ENCODE results near the gene GRM3.

GRM3 gene

DNA sequence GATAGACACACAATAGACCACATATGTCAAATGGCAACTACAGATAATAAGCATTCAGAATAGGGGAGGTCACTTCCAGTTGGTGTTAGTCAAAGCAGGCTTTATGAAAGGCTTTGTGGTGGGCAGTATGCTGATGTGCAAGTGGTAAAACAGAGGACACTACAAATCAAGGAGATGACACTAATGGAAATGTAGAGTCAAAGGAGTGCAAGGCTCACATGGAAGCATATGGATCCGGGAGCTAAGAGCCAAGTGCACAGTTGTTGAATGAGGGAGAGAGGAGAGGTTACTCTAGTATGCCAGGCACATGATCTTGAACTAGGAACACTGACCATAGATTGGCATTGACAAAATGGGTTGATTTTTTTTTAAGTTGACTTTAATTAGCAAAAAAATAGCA, 62.7 kb downstream of the GRM3 start:
- no peak for DNase-seq

DNA sequence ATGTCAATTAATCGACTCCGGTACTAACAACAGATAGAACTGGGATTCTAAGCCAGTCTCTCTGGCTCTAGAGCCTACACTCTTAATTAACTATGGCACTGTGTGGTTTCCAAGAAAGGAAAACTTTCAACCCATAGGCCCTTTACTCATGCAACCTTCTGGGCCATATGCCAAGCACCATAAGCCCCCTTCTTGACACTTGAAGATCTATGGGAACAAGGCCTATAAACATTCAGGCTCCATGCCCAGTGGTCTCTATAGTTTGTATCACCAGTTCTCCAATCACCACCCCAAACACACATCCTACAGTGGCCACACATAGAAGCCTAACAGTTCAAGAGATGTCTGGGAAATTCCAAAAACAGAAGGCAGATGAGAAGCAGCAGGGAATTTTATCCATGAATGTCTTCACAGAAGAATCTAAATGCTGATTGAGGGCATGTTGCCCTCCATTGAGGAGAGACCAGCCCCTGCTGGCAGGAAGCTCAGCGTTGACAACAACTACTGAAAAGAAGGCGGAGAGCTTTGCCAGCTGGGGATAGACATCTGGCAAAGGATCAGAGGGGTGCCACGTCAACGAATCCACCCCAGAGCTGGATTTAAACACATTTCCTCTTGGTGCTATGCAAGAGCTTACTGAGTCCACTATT, 64.4 kb downstream of the GRM3 start:
- DNase-seq = no peak

DNA sequence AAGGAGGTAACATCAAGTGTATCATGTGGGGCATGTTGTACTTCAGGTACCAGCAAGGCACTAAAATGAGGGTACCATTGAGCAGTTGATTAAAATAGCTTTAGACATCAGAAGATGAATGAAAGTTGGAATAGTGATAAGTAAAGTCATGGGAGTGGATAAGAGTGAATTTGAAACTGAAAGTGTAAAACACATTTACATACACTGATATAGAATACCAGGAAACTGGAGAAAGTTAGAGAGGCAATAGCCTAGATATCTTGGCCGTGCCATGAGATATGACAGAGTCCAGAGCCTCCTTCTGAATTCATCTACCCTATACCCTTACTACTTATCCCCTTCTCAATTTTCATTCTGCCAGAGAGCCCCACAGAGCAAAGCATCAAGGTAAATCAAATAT, 76.6 kb downstream of the GRM3 start:
- DNase-seq = no peak

DNA sequence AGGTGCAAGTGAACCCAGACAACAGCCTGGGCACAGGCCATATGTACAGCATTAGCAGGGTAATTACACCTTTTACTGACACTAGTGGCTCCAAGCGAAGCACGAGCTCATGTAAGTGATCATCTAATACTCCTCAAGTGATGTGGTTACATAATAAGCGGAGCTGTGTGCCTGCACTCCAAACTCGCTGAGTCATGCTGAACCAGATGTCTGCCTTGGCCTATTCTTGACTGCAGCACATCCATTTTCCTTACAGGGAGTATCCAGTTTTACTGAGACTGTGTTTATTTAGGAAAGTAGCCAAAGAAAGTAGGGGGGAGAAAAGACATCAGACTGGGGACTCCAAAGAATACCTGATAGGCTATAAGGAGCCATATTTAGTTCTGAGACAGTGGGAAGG, 90.1 kb downstream of the GRM3 start:
- DNase-seq = no peak

DNA sequence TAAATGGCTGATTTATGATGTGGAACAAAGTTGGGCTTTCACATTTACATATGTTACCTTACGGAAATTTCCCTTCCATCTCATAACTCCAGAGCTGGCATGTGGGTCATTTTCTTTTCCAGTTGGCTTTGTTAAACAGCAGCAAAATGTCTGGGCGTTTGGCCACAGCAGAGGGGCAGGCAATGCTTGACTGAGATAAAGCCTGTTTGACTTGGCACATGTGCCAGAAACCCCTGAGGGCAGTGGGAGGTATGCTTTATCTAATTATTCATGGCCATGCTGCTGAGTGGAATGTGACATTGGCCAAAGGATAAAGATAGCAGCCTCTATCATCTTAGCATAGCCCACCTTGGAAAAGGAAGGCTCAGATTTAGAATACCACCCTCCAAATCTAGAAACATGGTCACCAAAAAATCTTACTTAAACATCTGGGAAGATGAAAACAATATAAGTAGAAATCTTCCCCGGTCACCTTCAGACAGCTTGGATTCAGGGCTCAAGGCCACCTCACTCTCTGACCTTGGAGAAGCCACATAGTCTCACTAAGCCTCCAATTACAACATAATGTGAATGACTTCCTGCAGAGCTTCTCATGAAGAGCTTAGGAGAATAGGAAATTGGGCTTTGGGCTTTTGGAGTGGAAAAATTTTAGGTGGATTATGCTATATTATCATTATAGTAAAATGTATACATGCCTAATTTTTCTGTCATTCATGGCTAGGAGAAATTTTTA, 101.5 kb downstream of the GRM3 start:
- peak; percentile 90 for DNase-seq

DNA sequence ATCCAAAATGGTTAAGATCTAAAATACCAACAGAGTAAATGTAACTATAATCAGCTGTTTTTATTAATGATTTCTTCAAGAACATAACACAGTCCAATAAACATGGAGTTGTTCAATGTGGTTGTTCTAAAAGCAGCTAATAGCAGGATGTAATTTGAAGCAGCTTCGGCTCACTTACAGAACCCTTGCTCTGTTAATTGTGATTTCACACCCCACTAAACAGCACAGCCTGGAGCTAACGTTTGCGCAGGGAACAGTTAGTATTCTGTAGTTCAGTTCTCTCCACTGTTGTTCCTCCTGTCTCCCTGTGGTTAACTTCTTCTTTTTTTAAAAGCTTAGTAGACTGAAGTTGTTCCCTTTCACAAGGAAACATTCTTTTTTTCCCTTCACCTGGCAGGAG, 104.0 kb downstream of the GRM3 start:
- DNase-seq = peak; percentile 66

DNA sequence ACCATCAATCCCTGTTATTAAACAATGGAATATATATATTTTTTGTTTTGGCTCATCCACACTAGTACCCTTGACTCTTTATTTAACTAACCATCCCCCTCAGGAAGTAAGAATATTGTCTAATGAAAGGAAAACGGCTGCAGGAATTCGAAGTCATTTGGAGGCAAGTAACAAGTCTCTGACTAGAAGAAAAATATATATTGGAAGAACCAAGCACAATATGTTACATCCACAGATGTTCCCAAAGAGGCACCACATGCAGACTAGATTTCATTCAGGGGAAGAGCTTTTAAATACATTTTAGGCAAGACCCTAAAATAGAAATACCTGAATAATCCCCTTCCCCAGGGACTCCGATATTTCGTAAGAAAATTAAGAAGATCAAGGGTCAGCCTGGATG, 104.5 kb downstream of the GRM3 start:
- DNase-seq = no peak

DNA sequence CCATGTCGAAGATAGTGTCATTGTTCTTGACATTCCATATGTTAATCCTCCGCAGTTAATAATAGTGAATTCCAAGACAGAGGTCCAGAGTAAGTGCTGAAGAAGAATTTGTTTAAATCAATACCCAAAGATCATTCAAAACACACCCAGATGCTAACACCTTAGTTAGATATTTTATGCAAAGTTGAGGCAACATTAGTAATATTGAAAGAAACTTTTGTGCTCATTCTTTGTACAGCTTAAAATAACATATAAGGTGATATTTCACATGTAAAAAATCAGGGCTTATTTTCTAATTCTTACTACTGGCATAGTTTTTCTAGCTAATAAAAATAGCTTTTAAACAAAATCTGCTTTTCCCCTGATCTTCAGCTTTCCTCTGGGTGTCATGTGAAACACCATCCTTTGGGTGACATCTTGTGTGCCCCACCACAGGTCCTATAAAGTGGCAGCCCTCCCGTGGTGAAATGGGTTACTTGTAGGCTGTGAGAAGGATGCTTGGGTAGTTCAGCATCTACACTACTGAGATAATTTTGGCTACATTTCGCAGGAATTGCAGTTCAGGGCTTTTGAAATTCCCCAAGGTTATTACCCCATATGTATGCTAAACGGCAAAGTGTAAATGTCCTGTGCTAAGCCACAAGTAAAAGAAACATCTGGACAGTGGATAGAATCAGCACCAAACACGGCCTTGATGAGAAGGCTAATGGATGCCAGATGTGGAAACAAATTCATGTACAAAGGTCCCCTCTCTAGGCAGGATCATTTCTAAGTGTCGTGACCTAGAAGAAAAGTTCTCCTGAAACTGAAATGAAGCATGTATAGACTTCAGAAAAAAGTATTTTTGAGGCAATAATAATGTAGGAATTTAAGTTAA, 105.4 kb downstream of the GRM3 start:
- no peak for DNase-seq

DNA sequence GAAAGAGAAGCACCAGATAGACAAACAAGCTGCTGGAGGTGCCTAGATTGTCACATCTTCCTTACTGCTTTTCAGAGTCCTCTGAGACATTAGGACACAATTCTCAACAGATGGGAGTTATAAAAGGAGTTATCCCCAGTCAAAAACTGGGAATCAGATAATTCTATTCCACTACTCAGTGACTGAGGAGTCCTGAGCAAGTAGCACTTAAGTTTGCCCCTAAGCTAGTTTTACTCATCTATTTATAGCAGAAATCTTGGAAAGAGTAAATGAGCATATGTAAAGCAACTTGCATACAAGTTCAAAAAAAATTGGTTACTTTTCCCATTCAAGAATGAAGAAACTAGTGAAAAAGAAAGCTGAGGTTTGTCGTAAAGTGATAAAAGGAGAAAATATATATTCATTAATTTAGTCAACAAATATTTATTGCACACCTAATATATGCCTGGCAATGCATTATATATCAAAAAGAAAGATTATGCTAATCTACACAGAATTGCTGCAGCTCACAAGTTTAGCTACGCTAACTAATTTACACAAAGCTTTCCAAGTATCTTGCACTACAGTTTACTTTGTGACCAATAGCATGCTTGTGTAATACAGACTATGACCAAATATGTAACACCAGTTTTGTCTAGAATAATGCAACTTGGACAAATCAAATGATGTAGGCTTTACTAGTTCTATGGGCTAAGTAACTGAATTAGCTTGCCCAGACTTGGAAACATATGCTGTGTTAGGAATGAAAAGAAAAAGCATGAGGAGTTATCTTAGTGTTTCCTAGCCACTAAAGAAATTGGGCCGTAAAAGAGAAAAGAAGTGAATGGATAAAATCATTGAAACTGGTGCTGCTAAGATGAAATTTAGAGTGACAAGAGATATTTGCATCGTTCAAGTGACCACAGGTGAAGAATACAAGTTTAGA, 106.3 kb downstream of the GRM3 start:
- no peak for DNase-seq

DNA sequence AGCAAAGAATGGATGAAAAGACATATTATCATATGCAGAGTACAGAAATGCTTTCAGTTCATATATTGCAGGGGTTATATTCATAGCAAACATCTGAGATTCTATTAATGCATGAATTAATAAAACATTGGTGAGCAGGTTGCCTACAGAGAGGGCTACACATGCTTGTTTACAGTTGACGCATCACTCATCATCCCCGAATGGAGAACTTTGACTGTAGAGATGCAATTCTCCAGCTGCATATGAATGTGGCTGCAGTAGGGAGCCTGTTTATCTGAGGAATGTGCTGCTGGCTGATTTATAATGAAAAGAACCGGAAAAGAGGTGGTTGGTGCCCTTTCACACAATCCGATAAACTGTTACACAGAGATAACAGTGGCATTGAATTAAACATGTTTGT, 116.5 kb downstream of the GRM3 start:
- DNase-seq = no peak

DNA sequence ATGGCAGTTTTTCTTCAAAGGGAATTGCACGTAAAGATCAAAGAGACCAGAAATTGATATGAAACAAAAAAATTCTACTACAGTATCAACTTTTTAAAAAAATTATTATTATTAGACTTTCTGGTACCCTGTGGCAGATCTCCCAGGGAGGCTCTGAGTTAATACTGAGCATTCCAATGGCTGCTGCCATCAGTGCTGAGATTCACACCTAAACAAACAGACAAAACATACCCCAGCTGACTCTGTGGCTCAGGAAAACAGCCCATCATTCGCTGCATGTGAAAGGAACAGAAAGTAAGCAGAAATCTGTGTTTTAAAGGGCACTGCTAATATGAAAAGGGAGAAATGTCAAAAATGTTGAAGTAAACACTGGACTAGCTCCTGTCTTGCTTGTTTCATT, 118.4 kb downstream of the GRM3 start:
- no peak for DNase-seq

DNA sequence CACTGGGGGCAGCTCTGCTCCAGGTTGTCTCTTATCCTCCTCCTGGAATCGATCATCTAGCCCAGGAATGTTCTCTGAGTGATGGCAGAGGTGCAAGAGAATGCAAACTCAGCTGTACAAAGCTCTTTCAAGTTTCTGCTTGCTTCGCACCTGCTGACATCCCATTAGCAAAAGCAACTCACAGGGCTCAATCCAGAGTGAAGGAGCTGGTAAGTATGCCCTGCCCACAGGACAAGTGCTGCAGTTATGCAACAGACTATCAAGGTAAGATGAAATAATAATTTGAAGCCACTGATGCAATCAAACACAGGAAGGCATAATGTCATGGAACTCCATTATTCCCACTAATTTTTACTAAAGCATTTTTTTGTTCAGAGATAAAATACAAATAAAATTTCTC, 122.2 kb downstream of the GRM3 start:
- no peak for DNase-seq

DNA sequence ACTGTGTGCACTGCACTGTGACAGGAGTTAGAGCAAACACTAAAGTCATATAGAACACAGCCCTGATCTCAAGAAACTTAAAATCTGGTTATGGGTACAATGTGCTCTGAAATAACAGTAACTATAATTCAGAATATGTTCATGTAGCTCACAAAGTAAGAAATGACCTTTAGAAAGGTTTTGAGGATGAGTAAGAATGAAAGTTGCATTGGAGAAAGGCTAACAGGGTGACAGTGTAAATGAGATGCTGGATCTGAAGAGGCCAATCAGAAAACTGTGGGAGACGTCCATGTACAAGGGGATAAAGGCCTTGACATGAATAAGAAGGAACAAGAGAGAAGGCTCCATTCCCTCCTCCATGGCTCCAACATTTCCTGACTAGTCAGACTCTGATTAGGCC, 124.7 kb downstream of the GRM3 start:
- DNase-seq = no peak

DNA sequence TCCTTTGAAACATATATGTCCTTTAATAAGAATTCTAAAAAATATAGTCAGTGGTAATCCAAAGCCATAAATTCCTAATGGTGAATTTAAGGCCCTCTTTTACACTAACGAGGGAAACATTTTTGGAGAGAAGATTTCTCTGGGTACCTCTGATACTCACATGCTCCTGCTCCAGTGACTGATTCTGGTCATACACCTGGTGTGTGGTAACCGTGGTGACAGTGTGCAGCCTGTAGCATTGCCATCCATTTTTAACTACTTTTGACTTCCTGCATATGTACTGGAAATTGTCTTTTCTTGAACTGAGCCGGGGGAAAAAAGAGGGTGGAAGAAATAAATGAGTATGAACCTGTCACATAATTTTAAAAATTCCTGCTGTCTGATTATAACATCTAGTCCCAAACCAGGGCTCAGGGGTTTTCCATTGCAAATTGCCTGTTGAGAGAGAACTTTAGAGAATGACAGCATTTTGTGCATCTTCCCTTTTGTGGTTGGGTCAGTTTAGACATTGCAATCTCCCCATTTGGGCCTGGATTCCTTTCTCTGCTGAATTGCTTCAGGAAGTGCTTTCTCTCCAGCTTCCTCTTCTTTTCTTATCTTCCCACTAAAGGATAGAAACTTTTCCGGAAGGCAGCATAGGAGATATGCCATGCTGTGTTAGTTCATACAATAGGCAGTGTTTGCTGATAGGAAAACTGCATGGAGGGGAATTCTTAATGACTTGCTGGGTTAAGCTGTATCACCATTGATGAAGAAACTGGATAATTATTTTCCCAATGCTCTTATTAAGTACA, 125.5 kb downstream of the GRM3 start:
- no peak for DNase-seq

DNA sequence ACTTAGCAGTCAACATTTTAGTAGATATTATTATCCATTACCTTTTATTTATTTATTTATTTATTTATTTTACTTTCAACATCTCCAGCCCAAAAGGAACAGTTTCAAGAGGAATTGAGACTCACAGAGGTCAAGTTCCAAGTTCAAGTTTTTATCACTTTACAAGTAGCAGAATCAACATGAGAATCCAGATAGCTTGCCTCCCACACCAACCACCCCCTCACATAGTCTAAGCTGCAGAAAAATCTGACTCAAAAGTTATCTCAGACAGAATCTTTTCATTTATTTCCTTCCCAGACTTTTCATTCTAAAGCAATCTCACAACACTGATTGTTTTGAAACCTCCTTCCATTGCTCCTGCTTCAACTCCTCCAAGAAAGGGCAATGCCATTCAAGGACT, 129.6 kb downstream of the GRM3 start:
- DNase-seq = no peak

DNA sequence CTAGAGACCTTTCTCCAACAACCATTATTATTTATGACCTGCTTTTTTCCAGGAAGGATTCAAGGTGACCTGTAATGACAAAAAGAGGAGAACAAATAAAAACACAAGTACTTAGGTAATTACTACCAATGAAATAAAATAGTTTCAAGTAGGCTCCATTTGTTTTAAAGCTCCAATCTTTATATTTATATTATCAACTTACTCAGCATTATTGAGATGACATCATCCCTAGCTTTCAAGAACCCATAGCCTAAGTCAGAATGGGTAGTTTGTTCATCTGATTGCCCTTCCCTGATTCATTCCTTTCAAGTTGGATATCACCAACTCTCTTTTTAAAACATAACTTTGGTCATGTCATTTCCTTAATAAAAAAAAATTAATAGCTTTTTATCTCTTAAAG, 131.5 kb downstream of the GRM3 start:
- DNase-seq = no peak

DNA sequence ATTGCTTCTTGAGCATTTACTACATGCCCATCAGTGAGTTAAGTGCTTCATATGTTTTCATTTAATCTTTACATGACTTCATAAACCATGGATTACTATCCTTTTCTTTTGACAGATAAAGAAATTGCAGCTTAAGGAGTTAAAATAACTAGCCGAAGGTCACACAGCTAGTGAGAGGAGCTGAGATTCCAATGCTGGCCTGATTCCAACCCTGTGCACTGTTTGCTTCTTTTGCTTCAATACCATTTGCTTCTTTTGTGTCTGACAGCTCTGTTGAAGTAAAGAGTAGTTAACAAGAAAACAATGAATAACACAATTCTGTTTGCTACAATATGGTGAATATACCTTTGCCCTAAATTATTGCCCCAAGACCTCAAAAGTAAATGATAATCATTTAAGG, 132.4 kb downstream of the GRM3 start:
- DNase-seq = no peak

DNA sequence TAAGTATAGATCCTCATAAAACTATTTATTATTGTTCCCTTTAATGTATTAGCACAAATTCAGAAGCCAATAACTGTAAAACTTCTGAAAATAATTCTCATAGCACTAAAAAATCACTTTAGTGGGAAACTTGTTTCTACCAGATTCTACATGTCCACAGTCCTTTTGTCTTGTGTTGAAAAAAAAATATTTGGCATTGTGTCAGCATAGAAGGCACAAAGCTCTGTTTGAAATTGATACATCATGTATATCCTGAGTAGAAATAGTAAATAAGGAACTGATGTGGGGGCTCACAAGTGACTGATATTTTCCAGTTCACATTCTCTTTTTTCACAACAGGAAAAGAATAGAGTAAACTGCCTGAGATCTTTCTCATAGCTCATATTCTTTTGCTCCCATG, 134.6 kb downstream of the GRM3 start:
- DNase-seq = no peak

DNA sequence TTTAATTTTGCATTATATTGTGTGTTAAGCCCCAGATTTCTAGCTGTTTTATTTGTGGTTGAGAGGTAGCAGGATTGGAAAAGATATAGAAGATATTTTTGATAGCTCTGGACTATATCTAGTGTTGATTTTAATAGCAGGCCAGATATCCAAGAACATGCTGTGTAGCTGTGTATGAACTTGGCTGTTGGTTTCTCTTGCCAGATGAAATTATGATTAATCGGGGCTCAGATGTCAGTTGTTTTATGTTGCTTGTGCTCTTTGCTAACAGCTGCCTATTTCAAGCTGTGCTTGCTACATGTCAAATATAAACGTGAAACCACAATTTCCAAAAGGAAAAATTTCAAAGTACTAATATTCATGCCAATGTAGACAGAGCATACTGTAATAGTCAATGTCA, 141.1 kb downstream of the GRM3 start:
- DNase-seq = no peak

DNA sequence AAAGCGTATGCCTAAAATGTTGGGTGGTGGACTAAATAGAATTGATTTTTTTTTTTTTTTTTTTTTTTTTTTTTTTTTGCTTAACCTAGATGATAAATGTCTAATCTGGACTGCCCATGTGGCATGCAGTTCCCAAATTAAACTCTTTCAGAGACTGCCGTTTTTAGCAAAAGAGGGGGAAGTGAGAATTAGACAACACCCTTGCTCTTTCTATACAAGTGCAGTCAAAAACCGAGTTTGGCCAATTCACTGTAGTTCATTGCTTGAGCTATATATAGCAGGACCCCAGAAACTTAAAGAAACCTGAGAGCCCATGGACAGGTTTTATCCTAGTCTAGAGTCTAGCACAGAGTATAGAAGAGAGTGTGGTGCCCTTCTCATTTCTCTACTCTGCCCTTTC, 141.9 kb downstream of the GRM3 start:
- no peak for DNase-seq

DNA sequence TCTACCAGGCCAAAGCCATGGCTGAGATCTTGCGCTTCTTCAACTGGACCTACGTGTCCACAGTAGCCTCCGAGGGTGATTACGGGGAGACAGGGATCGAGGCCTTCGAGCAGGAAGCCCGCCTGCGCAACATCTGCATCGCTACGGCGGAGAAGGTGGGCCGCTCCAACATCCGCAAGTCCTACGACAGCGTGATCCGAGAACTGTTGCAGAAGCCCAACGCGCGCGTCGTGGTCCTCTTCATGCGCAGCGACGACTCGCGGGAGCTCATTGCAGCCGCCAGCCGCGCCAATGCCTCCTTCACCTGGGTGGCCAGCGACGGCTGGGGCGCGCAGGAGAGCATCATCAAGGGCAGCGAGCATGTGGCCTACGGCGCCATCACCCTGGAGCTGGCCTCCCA, 142.7 kb downstream of the GRM3 start:
- no peak for DNase-seq

DNA sequence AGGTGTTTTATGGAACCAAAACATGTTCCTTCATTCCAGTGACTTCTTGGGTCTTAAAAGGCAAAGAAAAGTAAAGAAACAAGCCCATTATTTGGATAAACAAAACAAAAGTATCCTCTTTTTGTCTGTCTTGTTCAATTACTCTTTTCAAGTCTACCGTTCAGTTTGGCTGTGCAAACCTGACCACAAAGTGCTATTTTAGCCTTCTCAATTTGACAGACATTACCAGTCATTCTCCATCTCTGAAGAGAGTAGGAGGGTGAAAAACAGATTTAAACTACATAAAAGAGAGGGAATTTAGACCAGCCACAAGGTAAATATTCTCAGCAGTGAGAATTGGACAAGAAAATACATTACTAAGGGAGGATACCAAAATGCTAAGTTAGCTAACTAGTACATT, 145.2 kb downstream of the GRM3 start:
- DNase-seq = no peak

Measured in NCI-H526 treated with DMSO at 0.1 percent for 48 hours (cell line).